Activated T-helper 1 cell treated with anti-CD3 and anti-CD28 coated beads, Interleukin-2, amount 50 U/mL, for 16 hours (primary cell): ENCODE measurements around the gene OR10D3.
A peak's percentile ranks its signal among the peaks of the same experiment; 100 is the strongest.
"Not testable (repeated sequence)": the region's sequence is repeated elsewhere in the genome, so short reads cannot be mapped to it uniquely, and the experiment has no call there.

ENCODE experiments used
- DNase-seq, 2 donors: peaks; one replicate each; pipeline ENCODE4 v3.0.0-alpha.2; 2020; ENCODE audit warnings: low read depth in 1 of 2, low spot score in 1 of 2

The OR10D3 gene

DNA sequence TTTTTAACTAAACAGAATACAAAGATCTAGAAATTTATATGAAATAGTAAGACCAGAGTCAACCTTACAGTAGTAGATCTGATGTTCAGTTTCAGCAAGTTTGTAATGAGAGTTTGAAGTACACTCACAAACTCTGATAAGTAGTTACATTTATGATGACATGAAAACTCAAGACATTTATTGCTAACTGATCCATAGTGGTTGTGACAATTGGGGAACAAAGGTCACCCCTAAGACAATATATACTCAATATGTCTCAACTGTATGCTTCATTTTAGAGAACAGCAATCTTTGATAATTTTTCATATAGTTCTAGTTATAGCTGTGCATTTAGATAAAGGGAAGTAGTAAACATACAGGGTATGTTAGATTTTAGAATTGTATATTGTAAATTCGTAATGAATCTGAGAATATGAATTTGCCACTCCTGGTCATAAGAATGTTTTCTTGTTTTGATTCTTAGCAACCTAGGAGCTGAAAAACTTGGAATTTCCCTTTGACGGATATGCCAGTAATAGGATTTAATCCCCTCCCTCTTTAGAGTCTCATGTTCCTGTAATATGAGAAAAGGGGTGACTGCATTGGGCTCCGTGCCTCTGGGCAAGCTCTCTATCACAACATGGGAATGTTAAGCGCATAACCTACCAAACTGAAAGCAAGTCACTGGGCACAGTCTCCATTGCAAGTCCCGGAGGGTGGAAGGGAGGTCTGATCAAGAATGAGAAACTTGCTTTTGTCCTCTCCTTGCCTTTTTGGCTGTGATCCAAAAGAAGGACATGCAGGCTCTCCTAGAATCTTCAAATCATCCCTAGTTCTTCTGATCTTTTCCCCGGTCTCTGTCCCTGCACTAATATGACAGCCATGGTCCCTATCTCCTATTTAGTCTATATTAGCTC lies 11.4 kb downstream of the OR10D3 start:
- DNase-seq: no peak

DNA sequence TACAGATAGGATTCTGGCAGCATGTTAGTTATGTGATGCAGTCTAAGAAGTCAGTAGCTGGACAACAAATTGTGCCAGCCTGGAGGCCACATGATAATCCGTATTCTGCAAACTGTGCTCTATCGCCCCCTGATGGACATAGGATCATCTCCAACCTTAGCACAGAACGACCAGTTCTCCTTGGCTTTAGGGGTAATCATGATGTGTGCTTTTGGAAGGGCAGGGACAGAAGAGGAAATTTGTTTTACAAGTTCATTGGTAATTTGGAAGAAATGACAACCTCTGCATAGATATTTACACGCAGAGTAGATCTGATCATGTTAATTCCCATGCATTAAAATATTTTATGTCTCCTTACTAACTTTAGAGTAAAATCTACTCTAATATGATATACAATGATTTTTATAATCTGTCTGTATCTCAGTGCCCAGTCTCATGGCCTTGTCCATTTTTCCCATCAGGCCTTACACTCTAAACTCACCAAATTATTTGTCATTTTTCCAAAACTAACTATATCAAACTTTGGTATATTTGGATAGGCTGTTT lies 12.1 kb downstream of the OR10D3 start:
- DNase-seq: peak in 1 of 2 donors; percentile 3

DNA sequence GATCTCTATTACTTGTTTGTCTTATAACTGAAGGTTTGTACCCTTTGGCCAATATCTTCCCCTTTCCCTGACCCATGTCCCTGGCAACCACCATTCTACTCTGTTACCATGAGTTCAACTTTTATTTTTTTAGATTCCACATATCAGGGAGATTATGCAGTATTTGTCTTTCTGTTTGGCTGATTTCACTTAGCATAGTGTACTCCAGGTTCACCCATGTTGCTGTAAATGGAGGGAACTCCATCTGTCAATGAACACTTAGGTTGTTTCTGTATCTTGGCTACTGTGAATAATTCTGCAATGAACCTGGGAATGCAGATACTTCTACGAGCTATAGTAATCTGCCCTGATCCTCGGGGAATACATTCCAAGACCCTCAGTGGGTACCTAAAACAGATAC lies 14.9 kb downstream of the OR10D3 start:
- DNase-seq: no peak

DNA sequence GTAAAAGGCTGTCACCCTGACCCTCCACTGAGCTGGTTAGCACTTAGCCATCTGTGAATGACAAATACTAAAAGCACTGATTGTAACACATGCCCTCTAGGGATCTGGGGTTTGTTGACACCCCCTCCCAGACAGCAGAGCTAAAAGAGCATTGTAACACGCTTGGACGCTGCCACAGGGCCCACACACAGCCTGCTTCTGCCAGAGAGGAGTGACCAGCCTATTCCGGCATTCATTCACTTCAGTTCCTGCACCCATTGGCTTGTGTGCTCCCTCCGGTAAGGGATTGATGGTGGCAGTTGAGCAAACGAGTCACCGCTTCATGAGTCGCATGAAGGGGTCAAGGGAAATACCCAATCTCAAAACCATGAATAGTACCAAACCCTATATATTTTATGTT lies 15.8 kb downstream of the OR10D3 start:
- no peak for DNase-seq

DNA sequence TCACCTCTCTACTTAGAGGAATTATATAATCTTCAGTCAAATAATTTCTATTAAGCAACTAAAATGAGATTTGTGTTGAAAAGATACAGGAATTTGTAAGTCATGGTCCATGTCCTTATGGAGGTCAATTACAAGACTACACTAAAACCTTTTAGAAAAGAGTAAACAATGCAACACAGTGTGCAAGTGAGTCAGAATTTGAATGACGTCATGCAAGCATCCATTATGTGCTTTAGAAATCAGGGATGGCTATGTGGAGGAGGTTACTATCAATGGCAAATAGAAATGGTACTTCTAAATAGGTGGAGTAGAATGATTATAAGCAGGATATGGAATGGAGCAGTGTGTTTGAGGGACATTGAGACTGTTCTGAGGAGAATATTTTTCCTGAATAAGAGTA lies 16.6 kb downstream of the OR10D3 start:
- DNase-seq: no peak

GRCh38 chr11:124200671-124201070 lies 17.5 kb downstream of the OR10D3 start:
- no peak for DNase-seq

DNA sequence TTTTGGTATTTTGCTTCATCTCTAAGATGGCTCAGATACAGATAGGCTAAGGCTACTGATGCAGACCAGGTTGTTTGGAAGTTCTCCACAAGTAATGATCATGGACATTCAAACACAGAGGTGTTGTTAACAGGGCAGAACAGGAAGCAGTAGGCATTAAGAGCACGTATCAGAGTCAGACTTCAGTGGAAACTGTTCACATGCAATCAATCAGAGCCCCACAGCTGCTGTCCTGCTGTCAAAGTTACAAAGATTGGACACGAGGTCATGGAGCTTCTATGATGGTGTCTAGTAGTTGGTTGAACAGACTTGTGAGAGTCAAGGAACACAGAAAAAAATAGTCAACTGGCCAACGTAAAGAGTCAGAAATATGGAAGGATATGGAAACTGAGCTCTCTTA lies 19.8 kb downstream of the OR10D3 start:
- no peak for DNase-seq

- DNase-seq: no peak
Measured at GRCh38 chr11:124204008-124204407, 20.9 kb downstream of the OR10D3 start.

GRCh38 chr11:124207102-124207792 lies 24.1 kb downstream of the OR10D3 start:
- DNase-seq: no peak

GRCh38 chr11:124209824-124210357 lies 26.7 kb downstream of the OR10D3 start:
- DNase-seq: no peak

DNA sequence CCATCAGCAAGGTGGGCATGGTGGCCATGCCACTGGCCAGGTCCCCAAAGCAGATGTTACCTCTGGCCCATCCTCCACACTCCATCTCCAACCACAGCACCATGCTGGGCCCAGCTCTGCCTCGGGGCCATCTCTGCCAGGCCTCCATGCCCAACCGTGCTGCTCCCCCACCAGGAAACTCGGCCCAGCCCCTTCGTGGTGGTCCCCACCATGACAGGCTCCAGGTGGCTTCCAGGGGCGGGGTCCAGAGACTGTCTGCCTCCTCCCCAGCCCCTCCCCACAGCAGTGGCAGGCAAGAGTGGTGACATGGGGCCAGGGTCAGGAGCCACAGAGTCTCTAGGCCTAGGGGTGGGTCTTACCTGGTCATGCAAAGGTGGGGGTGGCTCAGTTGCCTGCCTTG lies 27.3 kb downstream of the OR10D3 start:
- no peak for DNase-seq

DNA sequence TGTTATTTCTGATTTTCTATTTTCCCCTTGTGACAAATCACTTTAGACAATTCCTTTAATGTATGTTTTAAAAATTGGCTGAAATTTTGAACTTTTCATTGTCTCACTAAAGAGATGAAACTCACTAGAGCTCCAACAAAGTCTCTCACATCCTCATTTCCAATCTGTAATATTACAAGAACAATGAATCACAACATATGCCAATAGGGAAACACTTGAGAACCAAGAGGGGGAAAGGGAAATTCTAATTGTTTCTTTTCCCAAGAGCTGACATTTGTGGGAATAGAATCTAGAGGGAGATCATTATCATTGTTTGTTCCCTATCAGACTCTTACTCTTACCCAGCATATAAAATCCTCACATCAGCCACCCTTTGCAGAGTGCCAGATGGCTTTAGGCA lies 28.2 kb downstream of the OR10D3 start:
- no peak for DNase-seq

DNA sequence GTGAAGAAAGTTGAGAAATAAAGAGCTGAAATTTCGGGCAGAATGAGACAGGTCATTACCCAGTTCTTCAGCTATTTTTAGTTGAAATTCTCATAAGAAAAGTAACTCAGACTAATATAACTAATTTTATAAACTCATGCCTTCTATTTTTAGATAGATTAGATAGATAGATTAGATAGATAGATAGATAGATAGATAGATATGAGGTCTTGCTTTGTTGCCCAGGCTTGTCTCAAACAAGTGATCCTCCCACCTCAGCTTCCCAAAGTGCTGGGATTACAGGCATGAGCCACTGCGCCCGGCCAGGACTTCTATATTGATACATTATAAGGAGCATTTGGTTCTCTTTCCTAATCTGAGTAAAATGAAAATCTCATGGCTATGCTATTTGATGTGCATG lies 30.9 kb downstream of the OR10D3 start:
- DNase-seq: no peak

DNA sequence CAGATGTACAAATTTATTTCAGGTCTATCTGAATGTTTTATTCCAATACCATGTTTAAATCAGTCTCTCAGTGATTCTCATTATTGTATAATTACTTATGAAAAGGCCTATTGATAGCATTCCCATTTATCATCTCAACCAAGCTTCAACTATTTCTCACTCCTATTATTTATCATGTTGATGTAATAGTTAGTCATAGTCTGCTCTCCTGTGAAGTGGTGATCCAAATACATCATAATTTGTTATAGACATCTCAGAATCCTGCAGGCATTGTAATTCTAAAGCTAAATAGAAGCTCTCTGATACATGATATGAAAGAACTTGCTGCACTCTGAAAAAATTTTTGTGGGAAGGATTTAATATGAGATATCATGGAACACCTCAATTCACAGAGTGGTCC lies 36.0 kb downstream of the OR10D3 start:
- DNase-seq: no peak

DNA sequence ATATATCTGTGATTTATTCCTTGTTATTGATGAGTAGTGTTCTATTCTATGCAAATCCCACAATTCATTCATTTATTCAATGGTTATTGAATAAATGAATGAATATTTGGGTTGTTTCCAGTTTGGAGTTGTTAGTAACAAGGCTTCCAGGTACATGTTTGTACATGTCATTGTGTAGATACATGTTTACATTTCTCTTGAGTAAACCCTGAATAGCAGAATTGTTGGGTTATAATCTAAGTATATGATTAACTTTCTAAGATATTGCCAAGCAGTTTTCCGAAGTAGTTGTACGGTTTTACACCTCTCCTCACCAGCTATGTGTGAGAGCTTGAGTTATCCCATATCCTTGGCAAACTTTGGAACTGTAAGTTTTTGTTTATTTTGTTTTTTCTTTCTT lies 39.3 kb downstream of the OR10D3 start:
- DNase-seq: no peak

GRCh38 chr11:124224618-124225423 lies 41.7 kb downstream of the OR10D3 start:
- DNase-seq: not testable (repeated sequence)

DNA sequence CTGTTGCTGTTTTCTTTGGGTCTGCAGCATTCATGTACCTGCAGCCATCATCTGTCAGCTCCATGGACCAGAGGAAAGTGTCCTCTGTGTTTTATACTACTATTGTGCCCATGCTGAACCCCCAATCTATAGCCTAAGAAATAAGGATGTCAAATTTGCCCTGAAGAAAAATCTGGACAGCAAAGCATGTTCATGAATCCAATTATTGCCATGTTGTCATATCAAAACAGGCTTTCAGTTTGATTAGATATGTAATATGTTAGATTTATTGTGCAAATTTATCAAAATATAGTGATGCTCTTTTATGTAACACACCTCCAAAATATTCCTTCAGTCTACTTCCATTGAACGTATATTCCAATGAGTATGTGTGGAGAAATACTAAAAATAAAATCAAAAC lies 42.3 kb downstream of the OR10D3 start:
- no peak for DNase-seq

DNA sequence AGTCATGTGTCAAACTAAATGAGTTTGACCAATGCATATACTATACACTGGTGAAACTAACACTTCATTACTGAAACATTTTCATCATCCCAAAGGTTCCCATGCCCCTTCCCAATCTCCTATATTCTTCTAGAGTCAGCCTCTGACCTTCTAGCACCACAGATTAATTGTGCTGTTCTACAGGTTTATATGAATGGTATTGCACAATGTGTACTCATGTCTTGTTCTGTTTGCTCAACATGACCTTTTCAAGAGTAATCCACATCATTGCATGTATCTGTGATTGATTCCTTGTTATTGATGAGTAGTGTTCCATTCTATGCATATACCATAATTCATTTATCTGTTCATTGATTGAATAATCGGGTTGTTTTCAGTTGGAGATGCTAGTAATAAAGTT lies 50.2 kb downstream of the OR10D3 start:
- DNase-seq: no peak
